Upper lobe of right lung (tissue), 1 donor: Measurements from ENCODE around the gene SERINC4. TPM values are rescaled to one million over a fixed set of nuclear protein-coding genes. Genes with fewer than 3 reads are reported as not detected.
"Not testable (repeated sequence)": the region's sequence is repeated elsewhere in the genome, so short reads cannot be mapped to it uniquely, and the experiment has no call there.

Experiments
- ATAC-seq: fragments of 200-7000 bp; cut with Tn5 transposase; one replicate; pipeline ENCODE4 v1.9.1; 2020; ENCODE audit warnings: mild to moderate bottlenecking, moderate library complexity
- DNase-seq: peaks from one replicate; pipeline ENCODE4 v3.0.0-alpha.2; 2020
- H3K27ac ChIP-seq: fragments of 200-600 bp; one replicate; pipeline ENCODE4 v1.8.0; 2022
- H3K27me3 ChIP-seq: fragments of 200-600 bp; one replicate; pipeline ENCODE4 v1.8.0; 2022; ENCODE audit warnings: mild to moderate bottlenecking
- H3K36me3 ChIP-seq: fragments of 200-600 bp; one replicate; pipeline ENCODE4 v1.8.0; 2022
- H3K4me1 ChIP-seq: fragments of 200-600 bp; one replicate; pipeline ENCODE4 v1.8.0; 2022
- H3K4me3 ChIP-seq: fragments of 200-600 bp; one replicate; pipeline ENCODE4 v1.8.0; 2022; ENCODE audit warnings: mild to moderate bottlenecking
- H3K9me3 ChIP-seq: fragments of 200-600 bp; one replicate; pipeline ENCODE4 v1.8.0; 2022
- CTCF ChIP-seq: fragments of 200-600 bp; IDR thresholded peaks from one replicate; pipeline ENCODE4 v1.8.0; 2022; ENCODE audit warnings: antibody characterized with exemption
- intact Hi-C: fragments of 100-400 bp; cut with DNase I; formaldehyde crosslinking; loops from one replicate; pipeline ENCODE4 v1.11.0; 2022
- total RNA-seq: library from RNA; stranded (reverse); fragmentation: NEBNext Ultra II Directional; extraction: Animal tissue kit (Norgen Biotek cat#: 25700); gene quantifications from one replicate; pipeline ENCODE4 v1.2.1, GENCODE V29; 2021
- donor health status: DM: no; HTN: yes; CAD: no; lungs with severe emphysema.

SERINC4 gene
- total RNA-seq, 1 donor from 2014 or later: not detected

GRCh38 chr15:43826508-43827341 lies 26.7 kb upstream of the SERINC4 start, which contains the start of gene WDR76:
WDR76 (plus strand) TSS chr15:43827002; CDS start chr15:43827033, 31 bp downstream.
- DNase-seq (peak; percentile 90), ATAC-seq (peak; percentile 92)
- Histone ChIP-seq H3K36me3 (no peaks in the 10 kb centered on the region), H3K27me3 (no peaks in the 10 kb centered on the region), H3K4me1 (peaks cover 37% of the 10 kb centered on the region), H3K4me3 (peak within 1 kb of the TSS; percentile 71), H3K9me3 (no peaks in the 10 kb centered on the region), H3K27ac (peak within 1 kb of the TSS; percentile 67)
- no peak for TF ChIP-seq CTCF
- intact Hi-C loops: no loop called here

GRCh38 chr15:43826029-43826507 lies 26.0 kb upstream of the SERINC4 start:
- H3K36me3 ChIP-seq: no peaks in the 10 kb centered on the region
- no peak for TF ChIP-seq CTCF
- peak overlapping the region; percentile 67 for H3K27ac ChIP-seq
- intact Hi-C loops: no loop called here
- no peaks in the 10 kb centered on the region for H3K9me3 ChIP-seq
- peaks cover 37% of the 10 kb centered on the region for H3K4me1 ChIP-seq
- H3K27me3 ChIP-seq: no peaks in the 10 kb centered on the region
- DNase-seq (no peak), ATAC-seq (no peak)
- peak overlapping the region; percentile 71 for H3K4me3 ChIP-seq

GRCh38 chr15:43825305-43825704 lies 25.3 kb upstream of the SERINC4 start:
- H3K27ac ChIP-seq, intact Hi-C loops, DNase-seq, H3K27me3 ChIP-seq, ATAC-seq, H3K4me3 ChIP-seq, H3K36me3 ChIP-seq, H3K9me3 ChIP-seq: not testable (repeated sequence)
- H3K4me1 ChIP-seq: peaks cover 37% of the 10 kb centered on the region

- DNase-seq: peak; percentile 95
- TF ChIP-seq CTCF: no peak
- peaks cover 37% of the 10 kb centered on the region for H3K4me1 ChIP-seq
- no peaks in the 10 kb centered on the region for H3K27me3 ChIP-seq
- H3K36me3 ChIP-seq: no peaks in the 10 kb centered on the region
- peak; percentile 97 for ATAC-seq
- no peaks in the 10 kb centered on the region for H3K9me3 ChIP-seq
- H3K4me3 ChIP-seq: peak within 1 kb of the TSS; percentile 78
- peak within 1 kb of the TSS; percentile 90 for H3K27ac ChIP-seq
- intact Hi-C loops: no loop called here
Measured at GRCh38 chr15:43824302-43825246, 24.6 kb upstream of the SERINC4 start, which contains the start of gene MFAP1. MFAP1 (minus strand) TSS chr15:43824690; CDS start chr15:43824569, 121 bp downstream.

GRCh38 chr15:43821505-43821904 lies 21.5 kb upstream of the SERINC4 start:
- DNase-seq (no peak), ATAC-seq (no peak)
- Histone ChIP-seq H3K27ac (no peak overlapping the region), H3K4me1 (peaks cover 25% of the 10 kb centered on the region), H3K36me3 (peaks cover 17% of the 10 kb centered on the region), H3K9me3 (no peaks in the 10 kb centered on the region), H3K4me3 (no peak overlapping the region), H3K27me3 (no peaks in the 10 kb centered on the region)
- TF ChIP-seq CTCF: no peak
- intact Hi-C loops: no loop called here

- H3K4me3 ChIP-seq, ATAC-seq, DNase-seq, H3K27ac ChIP-seq, H3K4me1 ChIP-seq, H3K27me3 ChIP-seq, H3K9me3 ChIP-seq, intact Hi-C loops: not testable (repeated sequence)
- H3K36me3 ChIP-seq: peaks cover 79% of the 10 kb centered on the region
Measured at GRCh38 chr15:43815064-43815463, 15.0 kb upstream of the SERINC4 start.
